Fibroblast of peridontal ligament (primary cell): ENCODE results near the gene AGBL4.

Experiments used
- DNase-seq: peaks from one replicate; pipeline ENCODE4 v3.0.0-alpha.2; 2010; ENCODE audit errors: extremely low read depth

The AGBL4 gene

GRCh38 chr1:49694251-49694827, 329.4 kb downstream of the AGBL4 start:
- DNase-seq: no peak

GRCh38 chr1:49686107-49686506, 337.6 kb downstream of the AGBL4 start:
- no peak for DNase-seq

- no peak for DNase-seq
These were observed 346.0 kb downstream of the AGBL4 start for GRCh38 chr1:49677706-49678105.

GRCh38 chr1:49651136-49651535, 372.6 kb downstream of the AGBL4 start:
- no peak for DNase-seq

GRCh38 chr1:49630156-49630555, 393.6 kb downstream of the AGBL4 start:
- no peak for DNase-seq

GRCh38 chr1:49627781-49628180, 396.0 kb downstream of the AGBL4 start:
- DNase-seq: no peak

- DNase-seq: no peak
These were observed 397.3 kb downstream of the AGBL4 start for GRCh38 chr1:49626472-49626871.

- no peak for DNase-seq
These were observed 400.9 kb downstream of the AGBL4 start for GRCh38 chr1:49622877-49623276.

- no peak for DNase-seq
These were observed 417.7 kb downstream of the AGBL4 start for GRCh38 chr1:49606082-49606481.

GRCh38 chr1:49597436-49597835, 426.3 kb downstream of the AGBL4 start:
- no peak for DNase-seq

- DNase-seq: no peak
These were observed 447.3 kb downstream of the AGBL4 start for GRCh38 chr1:49576327-49576901.

- no peak for DNase-seq
These were observed 467.0 kb downstream of the AGBL4 start for GRCh38 chr1:49556676-49557234.

- DNase-seq: no peak
These were observed 471.7 kb downstream of the AGBL4 start for GRCh38 chr1:49552101-49552500.

- no peak for DNase-seq
These were observed 479.1 kb downstream of the AGBL4 start for GRCh38 chr1:49544615-49545014.

- no peak for DNase-seq
These were observed 482.5 kb downstream of the AGBL4 start for GRCh38 chr1:49541096-49541752.

GRCh38 chr1:49527606-49528305, 496.0 kb downstream of the AGBL4 start:
- no peak for DNase-seq

GRCh38 chr1:49526672-49527071, 497.1 kb downstream of the AGBL4 start:
- DNase-seq: no peak

- no peak for DNase-seq
These were observed 500.0 kb downstream of the AGBL4 start for GRCh38 chr1:49523764-49524163.

GRCh38 chr1:49466961-49467360, 556.8 kb downstream of the AGBL4 start:
- no peak for DNase-seq

- no peak for DNase-seq
These were observed 558.1 kb downstream of the AGBL4 start for GRCh38 chr1:49465486-49466185.

GRCh38 chr1:49448200-49448599, 575.6 kb downstream of the AGBL4 start:
- DNase-seq: no peak

GRCh38 chr1:49436865-49437264, 586.9 kb downstream of the AGBL4 start:
- no peak for DNase-seq
